ENCODE data around the gene ARL14. TPM values are rescaled to one million over a fixed set of nuclear protein-coding genes. Genes with fewer than 3 reads are reported as not detected.
A peak's percentile ranks its signal among the peaks of the same experiment; 100 is the strongest.

Gene ARL14
- total RNA-seq = 1 to 10 TPM; 2.3 to 8.8 TPM

DNA sequence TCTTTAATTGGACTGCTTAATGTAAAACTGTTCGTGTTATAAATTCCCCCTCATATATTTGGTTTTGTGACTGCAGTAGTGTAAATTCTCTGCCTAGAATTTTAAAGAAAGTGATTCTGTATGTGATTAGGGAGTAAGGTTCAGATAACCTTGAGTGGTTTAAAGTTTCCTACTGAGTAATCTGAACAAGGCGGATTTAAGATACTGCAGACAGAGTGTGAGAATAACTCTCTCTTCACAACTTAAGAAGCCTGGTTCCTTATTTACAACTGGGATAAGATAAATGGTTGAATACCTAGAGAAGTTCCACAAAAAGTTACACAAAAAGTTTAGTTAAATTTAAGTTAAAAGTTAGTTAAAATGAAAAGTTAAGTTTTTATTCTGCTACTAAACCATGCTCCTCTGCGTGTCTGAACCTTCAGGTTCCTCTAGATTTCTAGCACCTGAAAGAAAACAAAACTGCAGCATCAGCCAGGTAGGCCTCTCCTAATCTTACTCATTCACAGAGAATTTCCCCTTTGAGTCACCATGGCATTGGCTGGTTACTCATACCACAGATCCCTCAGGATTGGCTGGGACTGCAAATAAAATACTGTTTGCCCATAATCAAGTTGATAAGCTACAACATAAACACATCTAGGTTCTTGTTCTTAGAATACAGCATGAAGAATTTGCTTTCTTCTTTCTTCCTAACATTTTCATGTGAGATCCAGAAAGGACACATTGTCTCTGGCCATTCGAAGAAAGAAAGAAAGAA lies at the start of gene ARL14:
Gene ARL14, plus strand, starts transcription at position 614 of the 757 bp plus-strand sequence. CDS start 187 bp downstream, outside the sequence.
- ATAC-seq = peak; percentile 94
- TF ChIP-seq, protein P1, sequence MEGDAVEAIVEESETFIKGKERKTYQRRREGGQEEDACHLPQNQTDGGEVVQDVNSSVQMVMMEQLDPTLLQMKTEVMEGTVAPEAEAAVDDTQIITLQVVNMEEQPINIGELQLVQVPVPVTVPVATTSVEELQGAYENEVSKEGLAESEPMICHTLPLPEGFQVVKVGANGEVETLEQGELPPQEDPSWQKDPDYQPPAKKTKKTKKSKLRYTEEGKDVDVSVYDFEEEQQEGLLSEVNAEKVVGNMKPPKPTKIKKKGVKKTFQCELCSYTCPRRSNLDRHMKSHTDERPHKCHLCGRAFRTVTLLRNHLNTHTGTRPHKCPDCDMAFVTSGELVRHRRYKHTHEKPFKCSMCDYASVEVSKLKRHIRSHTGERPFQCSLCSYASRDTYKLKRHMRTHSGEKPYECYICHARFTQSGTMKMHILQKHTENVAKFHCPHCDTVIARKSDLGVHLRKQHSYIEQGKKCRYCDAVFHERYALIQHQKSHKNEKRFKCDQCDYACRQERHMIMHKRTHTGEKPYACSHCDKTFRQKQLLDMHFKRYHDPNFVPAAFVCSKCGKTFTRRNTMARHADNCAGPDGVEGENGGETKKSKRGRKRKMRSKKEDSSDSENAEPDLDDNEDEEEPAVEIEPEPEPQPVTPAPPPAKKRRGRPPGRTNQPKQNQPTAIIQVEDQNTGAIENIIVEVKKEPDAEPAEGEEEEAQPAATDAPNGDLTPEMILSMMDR (IDR thresholded peaks at IDR 0.05) = no peak
- peak; percentile 64 to 81 (median 65) for TF ChIP-seq POLR2A (IDR thresholded peaks at IDR 0.05)
- Histone ChIP-seq H3K36me3 (replicated peaks in 1 of 2; ENCODE audit: insufficient read depth in 1 of 2, low read depth in 2 of 2) (no peaks in the 10 kb centered on the region), H3K27me3 (no peaks in the 10 kb centered on the region), H3K27ac (peak within 1 kb of the TSS; percentile 82 to 89 (median 88)), H3K4me1 (peaks cover 62% of the 10 kb centered on the region), H3K9me3 (no peaks in the 10 kb centered on the region), H3K4me3 (no peak within 1 kb of the TSS)
- intact Hi-C loops (cut with DNase I) = no loop called here
- peak; percentile 55 to 81 (median 68) for DNase-seq
- 23 to 34% methylated on average over 4 of the region's 4 CpGs for WGBS, 2 donors

DNA sequence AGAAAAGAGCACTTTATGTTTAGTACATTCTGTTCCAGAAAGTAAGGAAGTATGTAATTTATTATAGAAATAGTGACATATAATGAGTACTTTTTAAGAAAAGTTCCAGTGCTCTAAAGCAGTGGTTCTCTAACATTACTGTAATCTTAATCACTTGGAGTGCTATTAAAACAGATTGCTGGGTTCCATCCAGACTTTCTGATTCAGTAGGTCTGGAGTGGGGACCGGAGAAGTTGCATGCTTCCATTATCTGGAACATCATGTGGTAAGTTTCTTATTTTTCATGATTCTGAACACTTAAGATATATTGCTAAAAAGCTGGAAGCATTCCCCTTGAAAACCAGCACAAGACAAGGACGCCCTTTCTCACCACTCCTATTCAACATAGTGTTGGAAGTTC lies 47.5 kb upstream of the ARL14 start:
- ATAC-seq (no peak), DNase-seq (no peak)
- no peak for TF ChIP-seq POLR2A (IDR thresholded peaks at IDR 0.05)
- TF ChIP-seq, protein P1 (IDR thresholded peaks at IDR 0.05) = no peak
- WGBS, 2 donors = 78% methylated on average over 2 of the region's 2 CpGs
- intact Hi-C loops (cut with DNase I) = no loop called here
- no peaks in the 10 kb centered on the region for H3K9me3 ChIP-seq
- H3K36me3 ChIP-seq (replicated peaks in 1 of 2; ENCODE audit: insufficient read depth in 1 of 2, low read depth in 2 of 2) = no peaks in the 10 kb centered on the region
- no peak overlapping the region for H3K27ac ChIP-seq
- H3K4me1 ChIP-seq = no peaks in the 10 kb centered on the region
- H3K4me3 ChIP-seq = no peak overlapping the region
- H3K27me3 ChIP-seq = no peaks in the 10 kb centered on the region

DNA sequence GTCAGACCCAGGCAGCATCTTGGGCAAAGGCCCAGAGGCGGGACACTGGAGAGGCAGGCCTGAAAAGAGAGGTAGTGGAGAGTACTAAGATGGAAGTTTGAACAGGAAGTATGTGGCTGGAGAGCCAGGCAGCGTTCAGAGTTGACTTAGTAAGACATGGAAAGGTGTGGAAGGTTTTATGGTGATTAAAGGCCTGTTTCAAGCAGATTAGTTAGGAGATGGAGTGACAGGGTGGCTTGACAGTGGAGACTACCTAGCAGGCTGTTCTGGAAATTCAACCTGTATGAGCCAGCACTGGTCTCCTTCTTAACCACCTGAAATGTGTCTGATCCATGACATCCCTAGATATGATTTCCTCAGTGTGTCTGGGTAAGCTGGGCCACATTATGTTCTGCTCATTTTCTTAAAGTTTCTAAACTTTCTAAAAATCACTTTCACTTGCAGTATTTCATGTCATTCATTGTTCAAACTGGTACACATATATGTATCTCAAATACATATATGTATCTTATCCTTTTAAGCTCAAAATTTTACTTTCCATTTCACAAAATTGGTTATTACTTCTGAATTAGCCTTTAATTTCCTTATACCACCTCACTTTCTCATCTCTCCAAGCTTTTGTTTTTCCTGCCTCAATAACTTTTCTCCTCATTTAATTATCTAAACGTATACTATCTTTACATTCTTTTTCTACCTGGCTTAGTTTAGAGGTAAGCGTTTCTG lies 43.4 kb upstream of the ARL14 start:
- DNase-seq = no peak
- TF ChIP-seq, protein P1 (IDR thresholded peaks at IDR 0.05) = no peak
- no peak for TF ChIP-seq POLR2A (IDR thresholded peaks at IDR 0.05)
- intact Hi-C loops (cut with DNase I) = no loop called here
- Histone ChIP-seq H3K4me3 (no peak overlapping the region), H3K27me3 (no peaks in the 10 kb centered on the region), H3K4me1 (no peaks in the 10 kb centered on the region), H3K36me3 (replicated peaks in 1 of 2; ENCODE audit: insufficient read depth in 1 of 2, low read depth in 2 of 2) (no peaks in the 10 kb centered on the region), H3K9me3 (no peaks in the 10 kb centered on the region), H3K27ac (no peak overlapping the region)
- ATAC-seq = no peak
- 69 to 72% methylated on average over 4 of the region's 4 CpGs for WGBS, 2 donors

DNA sequence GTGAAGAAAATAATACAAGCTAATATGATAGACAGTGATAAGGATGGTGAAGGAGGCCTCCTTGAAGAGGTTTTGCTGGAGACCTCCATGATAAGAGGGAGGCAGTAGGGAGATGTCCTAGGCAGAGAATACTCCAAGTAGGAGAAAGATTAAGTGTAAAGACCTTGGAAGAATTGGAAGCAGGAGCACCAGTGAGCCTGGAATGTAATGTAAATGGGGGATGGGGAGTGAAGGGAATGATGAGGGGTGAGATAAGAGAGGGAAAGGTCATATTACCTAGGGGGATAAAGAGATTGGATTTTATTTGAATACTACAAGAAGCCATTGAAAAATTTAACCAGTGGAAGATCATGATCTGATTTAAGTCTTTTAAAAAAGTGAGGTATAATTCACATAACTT lies 41.7 kb upstream of the ARL14 start:
- intact Hi-C loops (cut with DNase I) = no loop called here
- TF ChIP-seq, protein P1 (IDR thresholded peaks at IDR 0.05) = no peak
- no peak for TF ChIP-seq POLR2A (IDR thresholded peaks at IDR 0.05)
- Histone ChIP-seq H3K36me3 (replicated peaks in 1 of 2; ENCODE audit: insufficient read depth in 1 of 2, low read depth in 2 of 2) (no peaks in the 10 kb centered on the region), H3K27me3 (no peaks in the 10 kb centered on the region), H3K27ac (no peak overlapping the region), H3K4me3 (no peak overlapping the region), H3K9me3 (no peaks in the 10 kb centered on the region), H3K4me1 (no peaks in the 10 kb centered on the region)
- no peak for ATAC-seq
- DNase-seq = no peak

Data from body of pancreas (tissue), 4 donors.